Right kidney (tissue), 1 donor: Measurements from ENCODE around the gene MT1G.
"Not testable (repeated sequence)": the region's sequence is repeated elsewhere in the genome, so short reads cannot be mapped to it uniquely, and the experiment has no call there.

Source experiments
- DNase-seq: peaks from one replicate; pipeline ENCODE4 v3.0.0-alpha.2; 2016

MT1G gene

GRCh38 chr16:56636616-56637413 is 31.1 kb downstream of the MT1G start:
- DNase-seq, result no peak

- no peak for DNase-seq
These were observed 32.4 kb downstream of the MT1G start for GRCh38 chr16:56635441-56635967.

- DNase-seq, result peak; percentile 49
These were observed 33.0 kb downstream of the MT1G start for GRCh38 chr16:56634715-56635440.

- DNase-seq, result no peak
These were observed 34.3 kb downstream of the MT1G start for GRCh38 chr16:56633535-56633934.

- no peak for DNase-seq
These were observed 35.0 kb downstream of the MT1G start for GRCh38 chr16:56632848-56633365.

GRCh38 chr16:56632156-56632847 is 35.6 kb downstream of the MT1G start, which contains the start of gene MT1M:
Gene MT1M, plus strand, starts transcription at chr16:56632659. Its CDS starts 73 bp downstream, at chr16:56632732.
- DNase-seq, result peak; percentile 67

- DNase-seq, result no peak
These were observed 36.1 kb downstream of the MT1G start for GRCh38 chr16:56631832-56632155.

GRCh38 chr16:56631197-56631596 is 36.7 kb downstream of the MT1G start:
- DNase-seq, result no peak

- no peak for DNase-seq
These were observed 37.7 kb downstream of the MT1G start for GRCh38 chr16:56630134-56630533.

- no peak for DNase-seq
These were observed 38.3 kb downstream of the MT1G start for GRCh38 chr16:56629531-56629930.

GRCh38 chr16:56628486-56629350 is 39.1 kb downstream of the MT1G start:
- no peak for DNase-seq

GRCh38 chr16:56626685-56627084 is 41.2 kb downstream of the MT1G start:
- no peak for DNase-seq

GRCh38 chr16:56625943-56626654 is 41.8 kb downstream of the MT1G start:
- no peak for DNase-seq

- peak; percentile 72 for DNase-seq
These were observed 42.5 kb downstream of the MT1G start, which contains the start of gene MT1E for GRCh38 chr16:56625140-56625942. Gene MT1E, plus strand, starts transcription at chr16:56625781. Its CDS starts 71 bp downstream, at chr16:56625852.

- no peak for DNase-seq
These were observed 44.2 kb downstream of the MT1G start for GRCh38 chr16:56623637-56624036.

GRCh38 chr16:56623184-56623583 is 44.7 kb downstream of the MT1G start:
- not testable (repeated sequence) for DNase-seq

- not testable (repeated sequence) for DNase-seq
These were observed 46.0 kb downstream of the MT1G start for GRCh38 chr16:56621665-56622445.

GRCh38 chr16:56620339-56620897 is 47.4 kb downstream of the MT1G start:
- no peak for DNase-seq

GRCh38 chr16:56618138-56618537 is 49.7 kb downstream of the MT1G start:
- DNase-seq, result no peak
